ENCODE results near the gene ADORA1.

Gene ADORA1

DNA sequence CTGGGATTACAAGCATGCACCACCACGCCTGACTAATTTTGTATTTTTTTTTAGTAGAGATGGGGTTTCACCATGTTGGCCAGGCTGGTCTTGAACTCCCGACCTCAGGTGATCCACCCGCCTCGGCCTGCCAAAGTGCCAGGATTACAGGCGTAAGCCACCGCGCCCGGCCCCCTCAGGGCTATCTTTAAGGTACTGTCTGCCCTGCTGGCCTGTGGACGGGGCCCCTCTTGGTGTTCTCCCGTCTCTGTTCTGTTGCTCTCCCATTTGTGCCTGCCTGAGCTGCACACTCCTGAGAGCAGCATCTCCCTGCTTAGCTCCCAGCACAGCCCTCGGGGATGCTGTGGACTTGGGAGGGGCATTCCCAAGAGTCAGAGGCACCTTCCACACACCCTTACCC, 34.2 kb downstream of the ADORA1 start:
- no peak for DNase-seq

DNA sequence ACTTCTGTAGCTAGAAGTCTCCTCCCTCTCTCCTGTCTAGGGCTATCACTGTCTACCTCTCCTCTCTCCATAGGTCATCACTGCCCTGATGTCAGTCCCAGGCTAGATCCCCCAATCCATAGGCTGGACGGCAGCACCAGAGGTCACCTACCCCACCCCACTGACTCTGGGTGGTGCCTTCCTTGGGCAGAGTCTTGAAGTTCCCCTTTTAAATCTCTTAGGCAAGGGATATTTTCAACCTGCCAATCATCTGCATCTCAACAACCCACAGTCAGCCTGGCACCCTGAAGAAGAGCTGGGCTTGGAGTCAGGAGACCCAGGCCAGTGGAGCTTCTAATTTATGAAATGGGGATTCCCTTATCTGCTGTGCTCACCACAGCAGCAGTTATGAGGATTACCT, 34.9 kb downstream of the ADORA1 start:
- DNase-seq = no peak

DNA sequence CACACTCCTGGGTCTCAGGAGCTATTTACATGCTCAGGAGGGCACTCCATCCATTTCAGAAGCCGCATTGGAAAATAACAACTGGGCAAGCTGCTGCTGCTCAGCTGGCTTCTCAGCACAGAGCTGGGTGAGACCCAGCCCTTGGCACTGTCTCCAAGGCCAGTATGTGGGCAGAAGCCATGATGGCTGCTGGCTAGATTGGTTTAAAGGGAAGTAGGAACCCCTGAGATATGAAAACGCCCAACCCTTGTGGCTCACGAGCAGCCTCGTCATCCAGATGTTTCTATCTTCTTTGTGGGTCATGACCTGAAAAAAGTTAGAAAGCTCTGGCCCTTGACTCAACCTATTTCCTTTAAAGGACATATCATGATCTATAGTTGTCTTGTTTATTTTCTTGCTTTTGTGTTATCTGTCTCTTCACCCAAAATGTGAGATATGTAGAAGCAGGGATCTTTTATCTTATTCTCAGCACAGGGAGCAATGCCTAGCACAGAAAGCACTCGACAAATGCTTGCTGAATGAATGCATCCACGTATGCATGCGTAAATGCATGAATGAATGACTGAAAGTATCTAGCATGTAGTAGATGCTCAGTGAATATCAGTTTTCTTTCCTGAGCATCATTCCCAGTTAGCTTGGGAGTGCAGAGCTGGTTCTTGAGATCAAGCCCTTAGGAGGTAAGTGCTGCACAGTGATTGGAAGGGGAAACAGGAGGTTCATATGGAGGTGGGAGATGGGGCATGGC, 36.5 kb downstream of the ADORA1 start:
- no peak for DNase-seq

DNA sequence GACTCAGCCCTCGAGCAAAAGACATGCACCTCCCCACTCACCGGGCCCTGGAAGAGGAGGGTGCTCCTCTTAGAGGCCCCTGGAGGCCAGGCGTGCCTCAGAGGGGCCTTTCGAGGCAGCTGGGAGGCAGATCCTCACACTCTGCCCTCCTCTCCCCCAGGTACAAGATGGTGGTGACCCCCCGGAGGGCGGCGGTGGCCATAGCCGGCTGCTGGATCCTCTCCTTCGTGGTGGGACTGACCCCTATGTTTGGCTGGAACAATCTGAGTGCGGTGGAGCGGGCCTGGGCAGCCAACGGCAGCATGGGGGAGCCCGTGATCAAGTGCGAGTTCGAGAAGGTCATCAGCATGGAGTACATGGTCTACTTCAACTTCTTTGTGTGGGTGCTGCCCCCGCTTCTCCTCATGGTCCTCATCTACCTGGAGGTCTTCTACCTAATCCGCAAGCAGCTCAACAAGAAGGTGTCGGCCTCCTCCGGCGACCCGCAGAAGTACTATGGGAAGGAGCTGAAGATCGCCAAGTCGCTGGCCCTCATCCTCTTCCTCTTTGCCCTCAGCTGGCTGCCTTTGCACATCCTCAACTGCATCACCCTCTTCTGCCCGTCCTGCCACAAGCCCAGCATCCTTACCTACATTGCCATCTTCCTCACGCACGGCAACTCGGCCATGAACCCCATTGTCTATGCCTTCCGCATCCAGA, 37.7 kb downstream of the ADORA1 start:
- no peak for DNase-seq

DNA sequence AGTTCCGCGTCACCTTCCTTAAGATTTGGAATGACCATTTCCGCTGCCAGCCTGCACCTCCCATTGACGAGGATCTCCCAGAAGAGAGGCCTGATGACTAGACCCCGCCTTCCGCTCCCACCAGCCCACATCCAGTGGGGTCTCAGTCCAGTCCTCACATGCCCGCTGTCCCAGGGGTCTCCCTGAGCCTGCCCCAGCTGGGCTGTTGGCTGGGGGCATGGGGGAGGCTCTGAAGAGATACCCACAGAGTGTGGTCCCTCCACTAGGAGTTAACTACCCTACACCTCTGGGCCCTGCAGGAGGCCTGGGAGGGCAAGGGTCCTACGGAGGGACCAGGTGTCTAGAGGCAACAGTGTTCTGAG, 38.3 kb downstream of the ADORA1 start:
- no peak for DNase-seq

DNA sequence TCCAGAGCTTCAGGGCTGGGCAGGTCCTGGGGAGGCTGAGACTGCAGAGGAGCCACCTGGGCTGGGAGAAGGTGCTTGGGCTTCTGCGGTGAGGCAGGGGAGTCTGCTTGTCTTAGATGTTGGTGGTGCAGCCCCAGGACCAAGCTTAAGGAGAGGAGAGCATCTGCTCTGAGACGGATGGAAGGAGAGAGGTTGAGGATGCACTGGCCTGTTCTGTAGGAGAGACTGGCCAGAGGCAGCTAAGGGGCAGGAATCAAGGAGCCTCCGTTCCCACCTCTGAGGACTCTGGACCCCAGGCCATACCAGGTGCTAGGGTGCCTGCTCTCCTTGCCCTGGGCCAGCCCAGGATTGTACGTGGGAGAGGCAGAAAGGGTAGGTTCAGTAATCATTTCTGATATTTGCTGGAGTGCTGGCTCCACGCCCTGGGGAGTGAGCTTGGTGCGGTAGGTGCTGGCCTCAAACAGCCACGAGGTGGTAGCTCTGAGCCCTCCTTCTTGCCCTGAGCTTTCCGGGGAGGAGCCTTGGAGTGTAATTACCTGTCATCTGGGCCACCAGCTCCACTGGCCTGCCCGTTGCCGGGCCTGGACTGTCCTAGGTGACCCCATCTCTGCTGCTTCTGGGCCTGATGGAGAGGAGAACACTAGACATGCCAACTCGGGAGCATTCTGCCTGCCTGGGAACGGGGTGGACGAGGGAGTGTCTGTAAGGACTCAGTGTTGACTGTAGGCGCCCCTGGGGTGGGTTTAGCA, 38.8 kb downstream of the ADORA1 start:
- no peak for DNase-seq

DNA sequence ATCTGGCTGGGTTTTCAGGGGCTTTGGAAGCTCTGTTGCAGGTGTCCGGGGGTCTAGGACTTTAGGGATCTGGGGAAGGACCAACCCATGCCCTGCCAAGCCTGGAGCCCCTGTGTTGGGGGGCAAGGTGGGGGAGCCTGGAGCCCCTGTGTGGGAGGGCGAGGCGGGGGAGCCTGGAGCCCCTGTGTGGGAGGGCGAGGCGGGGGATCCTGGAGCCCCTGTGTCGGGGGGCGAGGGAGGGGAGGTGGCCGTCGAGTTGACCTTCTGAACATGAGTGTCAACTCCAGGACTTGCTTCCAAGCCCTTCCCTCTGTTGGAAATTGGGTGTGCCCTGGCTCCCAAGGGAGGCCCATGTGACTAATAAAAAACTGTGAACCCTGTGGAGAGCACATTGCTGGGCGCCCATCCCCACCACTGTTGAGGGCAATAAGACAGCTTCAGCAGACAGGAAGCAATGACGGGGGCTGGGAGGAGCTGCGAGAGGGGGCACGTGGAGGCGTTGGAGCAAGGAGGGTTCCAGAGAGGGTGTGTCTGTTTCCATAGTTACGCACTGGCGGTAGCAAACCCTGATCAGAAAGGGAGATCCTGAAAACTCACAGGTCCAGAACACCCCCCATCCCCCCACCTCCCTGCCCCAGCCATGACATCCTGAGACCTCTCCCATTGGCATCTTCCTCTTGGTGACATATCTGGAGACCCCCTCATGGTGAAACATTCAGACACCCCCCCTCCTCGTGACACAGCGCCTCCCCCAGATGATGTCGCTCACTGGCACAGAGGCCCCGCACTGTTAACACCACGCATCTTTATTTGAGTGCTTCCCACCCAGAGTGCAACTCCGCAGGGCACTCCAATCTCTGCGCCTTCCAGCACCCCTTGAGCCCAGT, 39.7 kb downstream of the ADORA1 start:
- no peak for DNase-seq

DNA sequence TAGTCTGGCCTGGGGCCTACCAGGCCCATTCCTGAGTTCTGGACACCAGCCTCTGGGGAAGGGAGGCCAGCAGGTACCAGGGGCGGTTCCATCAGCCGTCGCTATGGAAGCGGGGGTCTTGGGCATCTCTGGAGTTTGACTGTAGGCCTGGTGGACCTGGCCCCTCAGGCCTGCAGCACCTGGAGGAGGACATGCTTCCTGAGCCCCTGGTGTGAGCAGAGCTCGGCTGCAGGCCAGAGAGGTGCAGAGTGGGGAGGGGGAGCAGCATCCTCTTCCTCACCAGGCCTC, 40.3 kb downstream of the ADORA1 start:
- no peak for DNase-seq

DNA sequence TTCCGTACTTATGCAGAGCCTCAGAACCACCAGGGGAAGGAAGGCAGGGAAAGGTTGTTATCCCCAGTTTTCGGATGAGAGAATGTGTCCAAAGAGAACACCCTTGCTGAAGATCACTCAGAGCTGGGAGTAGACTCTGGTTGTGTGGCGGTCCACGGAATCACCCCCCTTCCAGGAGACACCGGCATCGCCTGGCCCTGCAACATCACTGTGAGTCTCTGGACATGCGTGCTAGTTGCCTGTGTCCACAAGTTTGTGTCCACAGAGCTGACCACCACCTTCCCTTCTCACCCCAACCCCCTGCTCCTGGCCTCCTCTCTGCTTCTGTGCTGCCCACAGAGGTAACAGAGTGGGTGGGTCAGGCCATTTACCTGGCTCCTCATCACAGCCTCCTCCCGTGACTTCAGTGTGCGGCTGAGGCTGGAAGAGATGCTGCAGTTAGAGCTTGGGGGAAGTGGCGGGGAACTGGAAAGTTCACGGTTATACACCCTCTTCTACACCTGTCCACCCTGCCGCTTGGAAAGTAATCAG, 40.8 kb downstream of the ADORA1 start:
- DNase-seq = no peak

DNA sequence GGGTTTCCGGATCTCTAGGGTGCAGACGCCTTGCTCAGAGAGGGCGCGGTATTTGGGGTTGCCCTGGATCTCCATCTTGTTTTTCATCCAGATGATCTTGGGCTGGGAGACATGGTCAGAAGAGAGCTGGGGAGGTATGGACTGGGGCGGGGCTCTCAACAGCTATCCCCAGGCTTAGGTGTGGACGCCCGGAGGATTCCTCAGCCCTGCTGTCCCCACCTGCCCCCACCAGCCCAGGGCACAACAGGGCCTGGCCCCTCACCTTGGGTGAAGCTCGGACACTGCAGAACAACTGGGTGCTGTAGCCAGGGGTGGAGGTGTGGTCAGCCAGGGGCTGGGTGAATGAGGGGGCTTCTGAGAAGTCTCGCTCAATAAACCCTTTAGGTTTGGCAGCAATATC, 41.5 kb downstream of the ADORA1 start:
- no peak for DNase-seq

DNA sequence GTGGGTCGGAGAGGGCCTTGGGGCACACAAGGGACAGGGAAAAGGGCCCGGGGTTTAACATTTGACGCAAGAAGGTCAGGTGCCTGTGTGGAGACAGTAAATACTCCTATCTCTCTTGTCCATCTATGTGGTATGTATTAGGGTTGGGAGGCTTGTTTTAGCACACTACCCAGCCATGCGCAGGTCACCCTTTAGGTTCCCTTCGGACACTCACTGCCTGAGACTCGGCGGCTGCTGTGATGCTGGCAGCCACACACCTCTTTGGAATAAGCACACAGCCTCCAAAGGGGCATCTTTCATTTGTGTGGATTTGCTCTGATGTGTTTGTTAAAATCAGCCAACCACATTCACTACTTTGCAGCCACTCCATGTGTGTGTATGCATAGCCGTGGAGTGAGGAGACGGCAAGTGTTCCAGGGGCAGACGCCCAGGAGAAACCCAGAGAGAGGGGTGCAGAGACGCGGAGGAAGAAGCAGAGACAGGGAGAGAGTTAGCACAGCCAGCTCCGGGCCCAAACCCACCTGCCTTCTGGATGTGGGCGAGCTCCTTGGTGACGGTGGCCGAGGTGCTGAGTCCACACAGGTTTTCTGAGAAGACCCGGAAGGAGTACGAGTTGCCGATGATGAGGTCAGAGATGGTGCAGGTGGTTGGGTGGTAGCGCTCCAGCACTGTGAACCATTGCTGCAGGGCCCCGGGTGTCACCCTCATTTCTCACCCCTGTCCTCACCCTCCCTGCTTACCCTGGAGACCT, 42.4 kb downstream of the ADORA1 start:
- DNase-seq = no peak

DNA sequence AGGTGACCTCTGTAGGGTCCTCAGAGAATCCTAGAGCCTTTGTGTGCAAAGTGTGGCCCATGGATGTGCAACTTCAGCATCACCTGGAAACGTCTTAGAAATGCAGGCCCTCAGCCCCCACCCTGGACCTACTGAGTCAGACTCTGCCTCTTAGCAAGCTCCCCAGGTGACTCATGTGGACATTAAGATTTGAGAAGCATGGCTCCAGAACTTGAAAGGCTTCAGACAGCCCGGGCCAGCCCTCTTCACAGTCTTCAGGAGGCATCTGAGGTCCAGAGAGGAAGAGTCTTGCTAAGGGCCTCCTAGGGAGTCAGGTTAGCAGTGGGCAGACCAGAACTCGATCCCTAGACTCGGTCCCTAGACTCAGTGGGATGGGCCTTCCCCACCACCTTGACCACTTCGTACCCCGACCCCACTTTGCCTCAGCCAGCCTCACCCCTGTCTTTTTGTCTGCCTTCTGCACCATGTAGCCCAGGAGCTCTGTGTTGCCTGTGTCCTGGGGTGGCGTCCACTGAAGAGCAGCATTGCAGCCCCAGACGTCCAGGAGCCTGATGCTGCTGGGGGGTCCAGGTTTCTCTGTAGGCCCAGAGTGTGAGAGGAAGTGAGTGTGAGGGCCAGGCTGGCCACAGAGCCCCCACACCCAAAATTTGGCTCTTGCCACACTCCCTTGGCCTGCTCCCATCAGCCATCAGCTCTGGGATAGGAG, 43.3 kb downstream of the ADORA1 start:
- DNase-seq = no peak

DNA sequence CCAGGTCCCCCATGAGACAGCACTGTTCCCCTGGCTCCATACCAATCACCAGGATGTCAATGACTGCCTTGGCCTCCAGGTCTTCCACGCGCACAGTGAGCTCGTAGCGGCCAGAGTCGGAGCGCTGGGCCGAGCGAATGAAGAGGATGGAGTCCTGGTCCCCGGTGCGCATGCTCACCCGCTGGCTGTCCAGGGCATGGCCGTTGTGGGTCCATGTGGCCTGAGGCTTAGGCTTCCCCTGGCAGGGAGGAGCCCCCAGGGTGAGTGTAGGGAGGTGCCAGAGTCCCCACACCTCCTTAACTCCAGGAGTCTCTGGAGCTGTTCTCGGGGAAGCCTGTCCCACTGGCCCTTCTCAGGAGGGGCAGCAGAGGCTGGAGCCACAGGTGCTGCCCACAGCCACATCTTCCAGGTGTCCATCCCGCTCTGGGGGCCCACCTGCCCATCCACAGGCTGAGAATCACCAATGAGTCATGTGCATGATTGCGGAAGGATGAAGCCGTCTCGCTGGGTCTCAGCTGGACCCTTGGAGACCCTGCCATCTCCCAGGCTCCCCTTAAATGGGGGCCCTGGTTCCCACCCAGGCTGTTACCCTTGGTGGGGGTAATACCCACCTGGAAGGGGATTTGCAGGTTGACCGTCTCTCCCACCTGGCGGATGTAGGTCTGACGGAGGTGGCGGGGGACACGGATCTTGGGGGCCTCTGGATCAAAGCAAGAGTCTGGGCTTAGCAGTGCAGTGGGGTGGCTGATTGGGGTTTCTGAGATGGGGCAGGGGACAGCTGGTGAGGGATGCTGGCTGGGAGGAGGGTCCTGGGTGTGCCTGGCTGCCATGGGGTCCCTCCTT, 44.0 kb downstream of the ADORA1 start:
- DNase-seq = no peak

DNA sequence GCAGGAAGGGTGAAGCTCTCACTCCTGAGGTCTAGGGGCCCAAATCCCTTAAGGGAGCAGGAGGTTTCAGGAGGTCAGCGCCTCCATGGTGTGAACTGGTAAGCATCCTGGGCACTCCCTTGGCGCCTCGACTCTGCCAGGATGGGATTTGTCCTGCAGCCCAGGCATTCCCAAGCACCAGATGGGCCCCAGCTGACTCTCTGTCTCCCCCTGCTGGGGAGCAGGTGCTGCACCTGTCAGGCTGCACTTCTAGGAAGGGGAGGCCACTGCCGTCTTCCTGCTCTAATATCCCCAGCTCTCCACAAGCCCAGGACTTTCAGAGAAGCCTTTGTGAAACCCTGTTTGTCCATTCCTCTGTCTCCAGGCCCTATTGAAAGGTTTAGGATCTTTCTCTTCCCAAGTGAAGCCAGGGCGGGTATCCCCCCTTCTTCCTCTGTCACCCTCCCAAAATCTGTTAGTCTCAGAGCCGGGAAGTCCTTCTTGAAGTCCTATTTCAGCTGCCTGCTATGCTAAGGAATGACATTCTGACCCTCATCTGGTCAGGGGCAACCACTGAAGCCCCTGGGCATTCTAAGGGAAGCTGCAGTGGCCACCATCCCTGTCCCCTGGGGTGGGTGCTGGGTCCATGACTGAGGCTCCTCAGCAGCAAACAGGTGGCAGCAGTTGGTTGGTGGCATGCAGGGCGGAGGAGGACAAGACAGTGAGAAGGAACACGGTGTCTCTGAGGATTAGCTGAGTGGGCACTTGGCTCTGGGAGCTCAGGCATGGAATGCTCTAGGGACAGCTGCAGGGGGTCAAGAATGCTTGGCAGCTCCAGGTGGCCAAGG, 44.9 kb downstream of the ADORA1 start:
- no peak for DNase-seq

DNA sequence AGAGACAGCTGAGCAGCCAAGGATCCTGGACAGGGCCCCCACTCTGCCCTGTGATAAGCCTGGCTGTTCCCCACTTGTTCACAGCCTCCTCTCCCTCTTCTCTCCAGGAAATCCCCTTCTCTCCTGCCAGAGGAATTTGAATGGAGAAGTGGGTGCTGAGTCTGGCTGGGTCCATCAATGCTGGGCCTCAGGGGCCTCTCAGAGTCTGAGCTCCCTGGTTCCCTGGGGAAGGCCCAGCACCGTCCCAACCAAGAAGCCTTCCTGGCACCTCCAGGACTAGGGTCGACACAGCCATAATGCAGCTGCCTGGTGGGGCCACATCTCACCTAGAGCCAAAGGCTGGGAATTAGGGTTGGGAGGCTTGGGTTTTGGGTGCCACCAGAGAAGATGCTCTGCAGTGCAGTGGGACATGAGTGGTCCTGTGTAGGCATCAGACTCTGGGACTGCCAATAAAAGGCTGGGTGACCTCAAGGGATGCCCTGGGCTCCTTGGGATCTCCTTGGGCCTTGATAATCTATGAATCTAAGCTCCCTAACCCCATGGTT, 45.6 kb downstream of the ADORA1 start:
- no peak for DNase-seq

DNA sequence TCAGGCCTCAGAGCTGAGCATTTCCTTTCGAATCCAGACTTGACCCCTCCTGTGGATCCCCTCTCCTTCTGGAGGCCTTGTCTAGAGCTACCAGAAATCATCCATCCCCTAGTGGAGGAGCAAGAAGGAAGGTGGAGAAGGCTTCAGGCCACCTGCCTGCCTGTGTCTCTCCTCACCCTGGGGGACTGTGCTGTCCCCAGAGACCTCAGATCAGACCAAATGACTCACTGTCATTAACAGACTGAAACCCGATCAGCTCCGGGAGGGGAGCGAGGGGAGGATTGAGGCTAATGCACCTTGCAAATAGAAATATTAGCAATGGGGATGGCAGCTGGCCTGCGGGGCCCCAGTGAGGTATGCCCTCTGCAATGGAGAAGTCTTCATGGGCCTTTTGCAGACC, 46.0 kb downstream of the ADORA1 start:
- no peak for DNase-seq

DNA sequence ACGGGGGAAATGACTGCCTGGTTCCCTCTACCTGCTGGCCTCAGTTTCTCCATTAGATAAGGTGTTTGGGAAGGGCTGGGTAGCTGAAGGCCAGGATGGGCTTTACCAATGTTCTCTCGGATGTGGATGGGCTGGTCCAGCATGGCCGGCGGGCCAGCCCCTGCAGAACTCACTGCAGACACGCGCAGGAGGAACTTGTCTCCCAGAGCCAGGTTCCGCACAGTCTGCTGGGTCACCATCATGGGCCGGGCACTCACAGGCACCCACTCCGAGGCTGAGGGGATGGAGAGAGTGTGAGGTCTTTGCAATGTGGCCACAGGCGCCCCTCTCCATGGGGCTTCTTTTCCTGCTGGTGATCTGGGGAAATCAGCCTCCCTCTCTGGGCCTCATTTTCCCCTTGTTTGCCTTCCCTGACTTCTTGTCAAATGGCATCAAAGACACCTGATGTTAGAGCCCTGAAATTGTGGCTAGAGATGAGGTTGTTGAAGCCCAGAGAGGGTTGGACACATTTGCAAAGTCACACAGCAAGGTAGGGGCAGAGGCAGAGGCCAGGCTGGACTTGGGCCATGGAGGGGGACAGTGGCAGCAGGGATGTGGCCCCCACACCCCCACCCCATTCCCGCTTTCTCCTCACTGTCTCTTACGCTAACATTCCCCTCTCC, 46.9 kb downstream of the ADORA1 start:
- DNase-seq = no peak

DNA sequence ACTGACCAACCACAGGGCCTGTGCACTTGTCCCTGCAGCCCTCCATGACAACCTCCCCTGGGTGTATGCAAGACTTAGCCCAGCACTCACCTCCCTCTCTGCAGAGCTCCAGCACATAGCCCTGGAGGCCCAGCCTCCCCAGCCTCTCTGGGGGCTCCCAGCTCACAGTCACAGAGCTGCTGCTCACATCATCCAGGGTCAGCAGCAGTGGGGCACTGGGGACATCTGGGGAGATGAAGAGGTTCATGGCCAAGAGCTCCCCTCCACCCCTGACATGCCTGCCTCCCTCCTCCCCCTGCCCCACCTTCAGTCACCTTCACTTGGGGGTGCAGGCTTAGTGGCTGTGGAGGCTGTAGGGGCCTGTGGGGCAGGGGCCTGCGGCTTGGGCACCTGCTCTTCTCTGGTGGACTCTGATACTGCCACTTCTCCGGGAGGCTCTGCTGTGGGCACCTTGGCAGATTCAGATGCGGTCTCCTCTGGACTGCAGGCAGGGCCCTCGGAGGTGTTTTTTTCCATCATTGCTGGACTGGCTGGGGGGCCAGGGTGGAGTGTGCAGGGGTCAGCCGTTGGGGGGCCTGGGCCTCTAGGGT, 47.8 kb downstream of the ADORA1 start, which contains the start of gene MYBPH:
Gene MYBPH, minus strand, starts transcription at position 590 of the 590 bp plus-strand sequence. Its CDS starts 71 bp downstream, at position 519.
- no peak for DNase-seq
